Endothelial cell of umbilical vein (primary cell): ENCODE measurements around the gene DOCK4. TPM values are rescaled to one million over a fixed set of nuclear protein-coding genes. Genes with fewer than 3 reads are reported as not detected.

Source experiments
- BruUV-seq: library from RNA; stranded (reverse); fragments of 400-500 nt; replicated peaks from 2 replicates; lab custom pipeline; 2021; lab: Mats Ljungman, UMichigan
- CTCF ChIA-PET: fragments of 300-600, 350-600 bp; sonication (Branson Sonifier 250); formaldehyde crosslinking; loops from one replicate; lab custom pipeline; 2021; ENCODE audit warnings: antibody characterized with exemption, inconsistent platforms; lab: Charles Lee
- POLR2A ChIA-PET: fragments of 300-600, 350-600 bp; sonication (Branson Sonifier 250); formaldehyde crosslinking; loops from one replicate; lab custom pipeline; 2021; ENCODE audit warnings: antibody characterized with exemption, inconsistent platforms; lab: Charles Lee
- DNase-seq: peaks from one replicate; pipeline ENCODE4 v3.0.0-alpha.2; 2011; ENCODE audit warnings: low read depth, low spot score
- FAIRE-seq: peaks from 2 replicates; lab custom pipeline; 2011; peaks lifted over from hg19 to GRCh38; lab: Jason Lieb, UNC
- H2AFZ ChIP-seq: 2 replicates; pipeline ENCODE4 v1.6.0; 2012; ENCODE audit warnings: low read depth, low read length, control low read depth, inconsistent platforms
- H3K27ac ChIP-seq: 2 replicates; pipeline ENCODE4 v1.5.1; 2011; ENCODE audit warnings: low read depth, mild to moderate bottlenecking, control low read depth, low read length, moderate library complexity; ENCODE audit not compliant: insufficient read depth
- H3K27me3 ChIP-seq, 2 experiments: 2 replicates each; pipeline versions ENCODE4 v1.6.0 to v1.6.1; 2011; ENCODE audit warnings: low read length in 2 of 2, mixed read lengths in 1 of 2; ENCODE audit not compliant: control insufficient read depth in 2 of 2, insufficient read depth in 2 of 2
- H3K36me3 ChIP-seq, 2 experiments: 2 replicates in 1 of 2; 3 replicates in 1 of 2; pipeline ENCODE4 v1.5.1; 2011; ENCODE audit warnings: low read length in 2 of 2, mild to moderate bottlenecking in 1 of 2, moderate library complexity in 1 of 2; ENCODE audit not compliant: control insufficient read depth in 2 of 2, insufficient read depth in 2 of 2; ENCODE audit errors: extremely low read depth in 1 of 2
- H3K4me1 ChIP-seq: 3 replicates; pipeline ENCODE4 v1.5.1; 2011; ENCODE audit warnings: mild to moderate bottlenecking, low read length; ENCODE audit not compliant: control insufficient read depth, insufficient read depth; ENCODE audit errors: extremely low read depth
- H3K4me2 ChIP-seq: 2 replicates; pipeline ENCODE4 v1.6.1; 2011; ENCODE audit warnings: low read length, control low read depth, mixed read lengths; ENCODE audit not compliant: insufficient read depth
- H3K4me3 ChIP-seq, 3 experiments: fragments of 200-600 bp in 1 of 3; sonication (generic), shearing (Covaris generic) in 1 of 3; replicated peaks in 1 of 3; 2 replicates each; pipeline ENCODE4 v1.5.1; 2011 to 2016; ENCODE audit warnings: control low read depth in 3 of 3, low read length in 3 of 3, mild to moderate bottlenecking in 2 of 3, inconsistent platforms in 1 of 3, low read depth in 1 of 3, moderate library complexity in 1 of 3; ENCODE audit not compliant: insufficient read depth in 1 of 3
- H3K79me2 ChIP-seq: 2 replicates; pipeline ENCODE4 v1.6.0; 2012; ENCODE audit warnings: low read length, inconsistent platforms; ENCODE audit not compliant: control insufficient read depth, insufficient read depth
- H3K9ac ChIP-seq: replicated peaks from 2 replicates; pipeline ENCODE3; 2011; ENCODE audit warnings: low read length, control low read depth; ENCODE audit not compliant: insufficient read depth; ENCODE audit errors: extremely low read depth
- H3K9me1 ChIP-seq: replicated peaks from 3 replicates; pipeline ENCODE4 v1.6.0; 2011; ENCODE audit warnings: mild to moderate bottlenecking, low read length; ENCODE audit not compliant: control insufficient read depth, insufficient read depth; ENCODE audit errors: extremely low read depth
- H3K9me3 ChIP-seq: replicated peaks from 2 replicates; pipeline ENCODE4 v1.5.1; 2012; ENCODE audit warnings: low read length, inconsistent platforms; ENCODE audit not compliant: control insufficient read depth, insufficient read depth
- H4K20me1 ChIP-seq: replicated peaks from 2 replicates; pipeline ENCODE3; 2011; ENCODE audit warnings: mild to moderate bottlenecking, low read length; ENCODE audit not compliant: control insufficient read depth, insufficient read depth; ENCODE audit errors: extremely low read depth
- EZH2 ChIP-seq: IDR thresholded peaks from 2 replicates; pipeline ENCODE4 v1.6.1; 2012; ENCODE audit warnings: borderline replicate concordance, low read depth, mild to moderate bottlenecking, moderate library complexity, low read length, inconsistent platforms; ENCODE audit not compliant: severe bottlenecking
- FOS ChIP-seq: IDR thresholded peaks from 2 replicates; pipeline ENCODE4 v1.6.1; 2011; ENCODE audit warnings: mild to moderate bottlenecking, low read length, moderate library complexity, borderline replicate concordance; ENCODE audit not compliant: insufficient read depth
- GATA2 ChIP-seq: IDR thresholded peaks from 2 replicates; pipeline ENCODE4 v1.7.0; 2011; ENCODE audit warnings: low read depth, mild to moderate bottlenecking, moderate library complexity, mixed read lengths, low read length; ENCODE audit not compliant: insufficient read length, insufficient read depth
- JUN ChIP-seq: IDR thresholded peaks from 2 replicates; pipeline ENCODE4 v1.6.1; 2011; ENCODE audit warnings: borderline replicate concordance, low read depth; ENCODE audit not compliant: insufficient read length, insufficient read depth
- MYC ChIP-seq: IDR thresholded peaks from one replicate; pipeline ENCODE4 v1.6.1; 2011; ENCODE audit warnings: mild to moderate bottlenecking, low read depth, low read length
- POLR2A ChIP-seq: IDR thresholded peaks from 2 replicates; pipeline ENCODE4 v1.6.1; 2012; ENCODE audit warnings: low read depth, mild to moderate bottlenecking, control low read depth, low read length
- POLR2AphosphoS5 ChIP-seq: IDR thresholded peaks from 2 replicates; pipeline ENCODE4 v1.6.1; 2012; ENCODE audit warnings: low read depth, mild to moderate bottlenecking, control low read depth, low read length, moderate library complexity; ENCODE audit not compliant: insufficient read depth
- dilution Hi-C: fragments of 300-500 bp; cut with MboI; formaldehyde crosslinking; loops from one replicate; pipeline ENCODE4 v1.15.0; 2019; ENCODE audit warnings: low sequenced_read_pairs; ENCODE audit not compliant: extremely low pct_ligation_motif_present
- intact Hi-C: fragments of 100-400 bp; cut with micrococcal nuclease; formaldehyde crosslinking; loops from one replicate; pipeline ENCODE4 v1.10.0; 2022
- polyA plus RNA-seq, 4 experiments: library from polyadenylated mRNA; depleted of rRNA in 3 of 4; stranded (reverse) in 3 of 4; unstranded in 1 of 4; fragments of >200 nt; gene quantifications; 2 replicates each; pipeline versions ENCODE4 v1.2.1 to v1.2.3, GENCODE V29; 2011 to 2012; ENCODE audit warnings: missing spikeins in 1 of 4
- total RNA-seq: library from RNA; stranded (reverse); gene quantifications from 2 replicates; pipeline ENCODE4 v1.2.3, GENCODE V29; 2021
- TF ChIP-seq, protein P1 (sequence below): IDR thresholded peaks from 2 replicates; pipeline ENCODE4 v1.6.1; 2011; ENCODE audit not compliant: insufficient read depth, insufficient read length
- TF ChIP-seq, protein P2 (sequence below), 2 donors: IDR thresholded peaks; 1 replicate in 1 of 2; 2 replicates in 1 of 2; pipeline ENCODE4 v1.5.1; 2011; ENCODE audit warnings: low read length in 2 of 2, mild to moderate bottlenecking in 2 of 2, moderate library complexity in 2 of 2, control low read depth in 1 of 2, inconsistent platforms in 1 of 2, low read depth in 1 of 2; ENCODE audit not compliant: insufficient read depth in 1 of 2; ENCODE audit errors: extremely low read depth in 1 of 2

DOCK4 gene
- total and polyA plus RNA-seq, 2 donors (not counting 3 experiments of a cell fraction or from before 2014, with no cell fraction given), result 47.4 to 164 TPM

DNA sequence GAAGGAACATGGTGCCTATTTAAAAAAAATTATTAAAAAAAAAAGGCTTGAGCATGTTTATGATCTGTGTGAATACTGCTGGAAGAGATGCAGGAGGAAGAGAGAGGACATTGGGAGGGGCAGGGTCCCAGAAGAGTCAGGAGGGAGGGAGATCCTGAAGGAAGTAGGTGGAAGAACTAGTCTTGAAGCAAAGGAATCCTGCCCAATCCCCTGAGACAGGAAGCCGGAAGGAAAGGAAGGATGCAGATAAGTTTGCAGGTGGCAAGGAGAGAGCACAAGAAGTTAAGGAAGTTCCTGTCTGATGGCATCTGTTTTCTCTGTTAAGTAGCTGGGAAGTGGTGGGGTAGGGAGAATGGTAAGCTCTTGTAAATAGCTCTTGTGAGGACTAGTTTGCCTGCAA is 318.5 kb downstream of the DOCK4 start:
- no peaks in the 10 kb centered on the region for H3K9me1 ChIP-seq
- dilution Hi-C loops, result no loop called here
- FAIRE-seq (peak; percentile 88), DNase-seq (peak; percentile 67)
- no peaks in the 10 kb centered on the region for H4K20me1 ChIP-seq
- ChIA-PET POLR2A (no interaction called here), CTCF (interaction anchor here (1.3 to 1.6 kb wide), 3 partner anchors 8 to 539 kb away, joined by 3 to 6 read pairs (median 3); no protein-coding TSS in a partner anchor)
- H3K9me3 ChIP-seq, result no peaks in the 10 kb centered on the region
- no peak overlapping the region for H2AFZ ChIP-seq
- no TSS peak for BruUV-seq
- H3K4me3 ChIP-seq, result no peak overlapping the region
- no peak overlapping the region for H3K27ac ChIP-seq
- H3K36me3 ChIP-seq, result peaks cover 6 to 9% of the 10 kb centered on the region in 2 experiments
- H3K27me3 ChIP-seq, result no peaks in the 10 kb centered on the region
- TF ChIP-seq POLR2A (no peak), MYC (no peak), EZH2 (no peak), POLR2AphosphoS5 (peak; percentile 69), JUN (no peak), GATA2 (peak; percentile 79), FOS (no peak)
- TF ChIP-seq, protein P1, sequence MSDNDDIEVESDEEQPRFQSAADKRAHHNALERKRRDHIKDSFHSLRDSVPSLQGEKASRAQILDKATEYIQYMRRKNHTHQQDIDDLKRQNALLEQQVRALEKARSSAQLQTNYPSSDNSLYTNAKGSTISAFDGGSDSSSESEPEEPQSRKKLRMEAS, result no peak
- TF ChIP-seq, protein P2, sequence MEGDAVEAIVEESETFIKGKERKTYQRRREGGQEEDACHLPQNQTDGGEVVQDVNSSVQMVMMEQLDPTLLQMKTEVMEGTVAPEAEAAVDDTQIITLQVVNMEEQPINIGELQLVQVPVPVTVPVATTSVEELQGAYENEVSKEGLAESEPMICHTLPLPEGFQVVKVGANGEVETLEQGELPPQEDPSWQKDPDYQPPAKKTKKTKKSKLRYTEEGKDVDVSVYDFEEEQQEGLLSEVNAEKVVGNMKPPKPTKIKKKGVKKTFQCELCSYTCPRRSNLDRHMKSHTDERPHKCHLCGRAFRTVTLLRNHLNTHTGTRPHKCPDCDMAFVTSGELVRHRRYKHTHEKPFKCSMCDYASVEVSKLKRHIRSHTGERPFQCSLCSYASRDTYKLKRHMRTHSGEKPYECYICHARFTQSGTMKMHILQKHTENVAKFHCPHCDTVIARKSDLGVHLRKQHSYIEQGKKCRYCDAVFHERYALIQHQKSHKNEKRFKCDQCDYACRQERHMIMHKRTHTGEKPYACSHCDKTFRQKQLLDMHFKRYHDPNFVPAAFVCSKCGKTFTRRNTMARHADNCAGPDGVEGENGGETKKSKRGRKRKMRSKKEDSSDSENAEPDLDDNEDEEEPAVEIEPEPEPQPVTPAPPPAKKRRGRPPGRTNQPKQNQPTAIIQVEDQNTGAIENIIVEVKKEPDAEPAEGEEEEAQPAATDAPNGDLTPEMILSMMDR (IDR thresholded peaks at IDR 0.05; ENCODE audit: extremely low read depth in 1 of 2, insufficient read depth in 1 of 2, low read depth in 1 of 2, low read length in 2 of 2), result no peak
- peaks cover 21% of the 10 kb centered on the region for H3K4me1 ChIP-seq
- H3K4me2 ChIP-seq, result peak overlapping the region; percentile 2
- intact Hi-C loops, result loop anchor here (5.0 kb wide), 1 partner anchor 320 kb away; the partner anchor contains the start of genes DOCK4 and ZNF277
- no peak overlapping the region for H3K9ac ChIP-seq
- no peaks in the 10 kb centered on the region for H3K79me2 ChIP-seq
